DND-41 (cell line): ENCODE measurements around the gene KIF26A.

Experiments used
- EZH2 ChIP-seq: IDR thresholded peaks from 3 replicates; pipeline ENCODE4 v1.6.1; 2012; ENCODE audit warnings: borderline replicate concordance, low read depth, mild to moderate bottlenecking, moderate library complexity, low read length, inconsistent platforms; ENCODE audit not compliant: severe bottlenecking
- TF ChIP-seq, protein P1 (sequence below): IDR thresholded peaks from 2 replicates; pipeline ENCODE4 v1.5.1; 2012; ENCODE audit warnings: borderline replicate concordance, low read length, moderate library complexity, mild to moderate bottlenecking; ENCODE audit not compliant: poor library complexity, severe bottlenecking; ENCODE audit errors: extremely low read depth

GRCh38 chr14:104149278-104149595, 10.8 kb downstream of the KIF26A start:
- TF ChIP-seq, protein P1, sequence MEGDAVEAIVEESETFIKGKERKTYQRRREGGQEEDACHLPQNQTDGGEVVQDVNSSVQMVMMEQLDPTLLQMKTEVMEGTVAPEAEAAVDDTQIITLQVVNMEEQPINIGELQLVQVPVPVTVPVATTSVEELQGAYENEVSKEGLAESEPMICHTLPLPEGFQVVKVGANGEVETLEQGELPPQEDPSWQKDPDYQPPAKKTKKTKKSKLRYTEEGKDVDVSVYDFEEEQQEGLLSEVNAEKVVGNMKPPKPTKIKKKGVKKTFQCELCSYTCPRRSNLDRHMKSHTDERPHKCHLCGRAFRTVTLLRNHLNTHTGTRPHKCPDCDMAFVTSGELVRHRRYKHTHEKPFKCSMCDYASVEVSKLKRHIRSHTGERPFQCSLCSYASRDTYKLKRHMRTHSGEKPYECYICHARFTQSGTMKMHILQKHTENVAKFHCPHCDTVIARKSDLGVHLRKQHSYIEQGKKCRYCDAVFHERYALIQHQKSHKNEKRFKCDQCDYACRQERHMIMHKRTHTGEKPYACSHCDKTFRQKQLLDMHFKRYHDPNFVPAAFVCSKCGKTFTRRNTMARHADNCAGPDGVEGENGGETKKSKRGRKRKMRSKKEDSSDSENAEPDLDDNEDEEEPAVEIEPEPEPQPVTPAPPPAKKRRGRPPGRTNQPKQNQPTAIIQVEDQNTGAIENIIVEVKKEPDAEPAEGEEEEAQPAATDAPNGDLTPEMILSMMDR: no peak
- no peak for TF ChIP-seq EZH2
